Nephron progenitor cell (in vitro differentiated cells): ENCODE data around the gene TNFRSF21.
"Not testable (repeated sequence)": the region's sequence is repeated elsewhere in the genome, so short reads cannot be mapped to it uniquely, and the experiment has no call there.

Experiments used
- DNase-seq: peaks from one replicate; pipeline ENCODE4 v3.0.0; 2021
- H3K27ac Mint-ChIP-seq: 2 replicates; pipeline ENCODE4 v1.8.0; 2021; ENCODE audit warnings: mild to moderate bottlenecking, moderate library complexity, mixed read lengths
- H3K27me3 Mint-ChIP-seq: 2 replicates; pipeline ENCODE4 v1.8.0; 2021; ENCODE audit warnings: mild to moderate bottlenecking, low read depth, mixed read lengths; ENCODE audit not compliant: poor library complexity
- H3K36me3 Mint-ChIP-seq: 2 replicates; pipeline ENCODE4 v1.8.0; 2021; ENCODE audit warnings: low read depth, mixed read lengths
- H3K4me1 Mint-ChIP-seq: 2 replicates; pipeline ENCODE4 v1.8.0; 2021; ENCODE audit warnings: mixed read lengths
- H3K4me3 Mint-ChIP-seq: 2 replicates; pipeline ENCODE4 v1.8.0; 2021; ENCODE audit warnings: mild to moderate bottlenecking, moderate library complexity, mixed read lengths
- H3K9me3 Mint-ChIP-seq: 2 replicates; pipeline ENCODE4 v1.8.0; 2021; ENCODE audit warnings: mild to moderate bottlenecking, moderate library complexity, mixed read lengths
- CTCF ChIP-seq: fragments of 200-600 bp; sonication (generic); IDR thresholded peaks from 2 replicates; pipeline ENCODE4 v1.5.0; 2021; ENCODE audit warnings: antibody characterized with exemption

Gene TNFRSF21

DNA sequence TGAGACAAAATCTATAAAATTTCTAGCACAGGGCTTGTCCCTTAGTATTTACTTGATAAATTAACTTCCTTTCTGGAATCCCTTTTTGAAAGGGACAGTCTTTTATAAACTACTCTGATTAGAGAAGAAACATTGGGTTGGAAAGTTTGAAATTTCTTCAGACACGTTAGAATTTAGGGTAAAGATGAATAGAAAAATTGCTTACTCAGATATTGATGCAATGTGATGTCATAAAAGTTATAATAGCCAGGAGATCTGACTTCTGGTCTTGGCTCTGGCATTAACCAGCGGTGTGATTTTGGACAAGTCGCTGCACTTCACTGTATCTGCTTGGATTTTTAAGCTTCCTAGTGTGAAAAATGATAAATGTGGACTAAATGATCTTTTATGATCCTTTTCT lies 9.7 kb upstream of the TNFRSF21 start:
- H3K36me3 Mint-ChIP-seq, result peaks cover 4% of the 10 kb centered on the region
- H3K4me3 Mint-ChIP-seq, result no peak overlapping the region
- H3K27me3 Mint-ChIP-seq, result peaks cover 3% of the 10 kb centered on the region
- no peak overlapping the region for H3K27ac Mint-ChIP-seq
- no peak for DNase-seq
- peaks cover 22% of the 10 kb centered on the region for H3K9me3 Mint-ChIP-seq
- no peaks in the 10 kb centered on the region for H3K4me1 Mint-ChIP-seq
- no peak for TF ChIP-seq CTCF

GRCh38 chr6:47318236-47318989 lies 8.7 kb upstream of the TNFRSF21 start:
- TF ChIP-seq CTCF, result no peak
- Mint-ChIP-seq H3K36me3 (peaks cover 4% of the 10 kb centered on the region), H3K4me1 (no peaks in the 10 kb centered on the region), H3K9me3 (peaks cover 26% of the 10 kb centered on the region), H3K27me3 (peaks cover 3% of the 10 kb centered on the region), H3K27ac (no peak overlapping the region), H3K4me3 (no peak overlapping the region)
- no peak for DNase-seq

DNA sequence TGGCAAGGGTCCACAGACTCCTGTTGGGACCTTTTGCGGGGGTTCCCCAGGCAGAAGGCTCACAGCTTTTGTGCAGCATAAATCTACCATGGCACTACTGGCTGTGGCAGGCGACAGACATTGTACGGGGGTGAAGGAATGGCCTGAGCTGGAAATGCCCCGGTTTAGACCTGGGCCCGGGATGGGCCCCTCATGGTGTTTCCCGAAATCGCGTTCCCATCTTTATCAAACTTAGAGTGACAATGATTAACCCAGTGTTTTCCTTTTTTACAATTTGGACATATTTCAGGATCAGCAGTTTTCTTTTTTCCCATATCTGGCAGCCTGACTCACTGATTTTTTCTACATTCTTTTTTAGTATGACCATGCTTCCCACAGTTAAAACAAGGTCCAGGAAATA lies 5.5 kb upstream of the TNFRSF21 start:
- H3K4me3 Mint-ChIP-seq, H3K27me3 Mint-ChIP-seq, H3K4me1 Mint-ChIP-seq, H3K27ac Mint-ChIP-seq, DNase-seq, H3K36me3 Mint-ChIP-seq: not testable (repeated sequence)
- H3K9me3 Mint-ChIP-seq, result peaks cover 37% of the 10 kb centered on the region

GRCh38 chr6:47310131-47310480 lies 401 bp upstream of the TNFRSF21 start:
- H3K9me3 Mint-ChIP-seq, result peaks cover 19% of the 10 kb centered on the region
- peak overlapping the region; percentile 92 for H3K4me3 Mint-ChIP-seq
- H3K27me3 Mint-ChIP-seq, result peaks cover 3% of the 10 kb centered on the region
- no peak for DNase-seq
- no peak for TF ChIP-seq CTCF
- H3K36me3 Mint-ChIP-seq, result no peaks in the 10 kb centered on the region
- H3K27ac Mint-ChIP-seq, result no peak overlapping the region
- H3K4me1 Mint-ChIP-seq, result peaks cover 17% of the 10 kb centered on the region

DNA sequence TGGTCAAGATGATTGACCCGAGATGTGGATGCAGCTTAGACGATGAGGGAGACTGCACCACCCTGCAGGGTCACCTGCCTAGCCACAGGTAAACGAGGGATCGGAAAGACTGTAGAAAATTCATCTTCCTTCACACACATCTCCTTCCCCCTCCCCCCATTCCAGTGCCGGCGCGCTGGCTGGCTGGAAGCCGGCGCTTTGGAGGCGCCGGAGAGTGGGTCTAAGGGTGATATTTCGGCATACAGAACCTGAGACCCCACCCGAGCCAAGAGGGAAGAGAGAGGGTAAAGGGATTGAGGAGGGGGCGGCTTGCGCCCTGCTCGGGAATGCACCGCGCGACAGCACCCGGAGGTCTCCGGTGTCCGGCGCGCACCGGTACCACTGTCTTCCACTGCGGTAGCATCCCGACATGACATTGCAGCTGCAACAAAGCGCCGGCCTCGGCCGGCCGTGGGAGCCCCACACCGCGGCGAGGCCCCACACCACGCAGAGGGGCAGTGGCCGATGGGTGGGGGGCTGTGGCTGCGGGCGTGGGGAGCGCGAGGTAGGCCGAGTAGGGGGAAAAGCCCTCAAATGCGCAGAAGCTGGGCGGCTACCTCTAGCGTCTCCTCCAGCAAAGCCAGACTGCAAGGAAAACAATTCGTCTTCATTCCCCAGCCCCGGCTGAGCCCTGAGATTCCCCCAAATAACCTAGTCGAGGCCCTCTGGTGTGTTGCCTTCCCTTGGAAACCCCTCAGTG lies 984 bp downstream of the TNFRSF21 start:
- peaks cover 13% of the 10 kb centered on the region for H3K9me3 Mint-ChIP-seq
- no peak for TF ChIP-seq CTCF
- peak; percentile 56 for DNase-seq
- peaks cover under 1% of the 10 kb centered on the region for H3K36me3 Mint-ChIP-seq
- H3K27ac Mint-ChIP-seq, result no peak overlapping the region
- H3K27me3 Mint-ChIP-seq, result no peaks in the 10 kb centered on the region
- peak overlapping the region; percentile 92 for H3K4me3 Mint-ChIP-seq
- H3K4me1 Mint-ChIP-seq, result peaks cover 17% of the 10 kb centered on the region

DNA sequence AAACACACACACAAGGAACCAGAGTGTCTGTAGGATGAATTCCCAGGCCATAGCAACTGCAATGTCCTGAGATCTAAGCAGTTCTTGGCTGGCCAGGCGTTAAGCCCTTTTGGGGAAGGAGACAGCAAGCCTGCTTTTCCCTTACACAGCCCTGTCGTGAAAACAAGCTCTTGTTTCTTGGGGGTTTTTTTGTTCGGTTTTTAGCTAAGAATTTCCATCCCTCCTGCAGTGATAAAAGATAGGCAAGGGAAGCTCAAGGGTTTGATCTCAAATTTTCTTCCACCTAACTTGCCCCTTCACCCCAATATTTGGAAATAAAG lies 1.5 kb downstream of the TNFRSF21 start:
- Mint-ChIP-seq H3K36me3 (peaks cover 6% of the 10 kb centered on the region), H3K9me3 (peaks cover 11% of the 10 kb centered on the region), H3K27ac (no peak overlapping the region), H3K27me3 (no peaks in the 10 kb centered on the region), H3K4me3 (peak overlapping the region; percentile 92), H3K4me1 (peaks cover 17% of the 10 kb centered on the region)
- no peak for DNase-seq
- no peak for TF ChIP-seq CTCF
